Upper lobe of left lung (tissue), 6 donors: ENCODE results near the gene ZNF860. TPM values are rescaled to one million over a fixed set of nuclear protein-coding genes. Genes with fewer than 3 reads are reported as not detected.

ENCODE experiments used
- ATAC-seq, 2 donors: fragments of 200-7000 bp; cut with Tn5 transposase; one replicate each; pipeline ENCODE4 v1.9.1; 2022; ENCODE audit warnings: mild to moderate bottlenecking in 2 of 2, moderate library complexity in 2 of 2; ENCODE audit not compliant: low FRiP score in 2 of 2
- DNase-seq, 2 donors: peaks; one replicate each; pipeline ENCODE4 v3.0.0-alpha.2; 2019 to 2020
- H3K27ac ChIP-seq, 4 donors: fragments of 200-600 bp; sonication (generic); one replicate each; pipeline ENCODE4 v1.5.1; 2016 to 2019
- H3K27me3 ChIP-seq, 4 donors: fragments of 200-600 bp; sonication (generic); one replicate each; pipeline ENCODE4 v1.5.1; 2017 to 2019
- H3K36me3 ChIP-seq, 4 donors: fragments of 200-600 bp; sonication (generic); one replicate each; pipeline ENCODE4 v1.5.1; 2016 to 2019
- H3K4me1 ChIP-seq, 4 donors: fragments of 200-600 bp; sonication (generic); one replicate each; pipeline ENCODE4 v1.5.1; 2018 to 2019
- H3K4me3 ChIP-seq, 4 donors: fragments of 200-600 bp; sonication (generic); one replicate each; pipeline ENCODE4 v1.5.1; 2017 to 2019; ENCODE audit warnings: mild to moderate bottlenecking in 2 of 4, moderate library complexity in 1 of 4
- H3K9me3 ChIP-seq, 4 donors: fragments of 200-600 bp; sonication (generic); one replicate each; pipeline ENCODE4 v1.5.1; 2018 to 2019
- EP300 ChIP-seq, 4 donors: sonication (generic); formaldehyde crosslinking; IDR thresholded peaks; one replicate each; pipeline ENCODE4 v1.5.1; 2017; ENCODE audit warnings: antibody characterized with exemption in 4 of 4, control low read depth in 2 of 4
- POLR2A ChIP-seq, 4 donors: fragments of 450-650 bp; IDR thresholded peaks; one replicate each; pipeline ENCODE4 v1.5.1; 2016 to 2017; ENCODE audit warnings: antibody characterized with exemption in 4 of 4, mild to moderate bottlenecking in 2 of 4
- POLR2AphosphoS5 ChIP-seq, 2 donors: sonication (generic); formaldehyde crosslinking; IDR thresholded peaks; one replicate each; pipeline ENCODE4 v1.5.1; 2017; ENCODE audit warnings: antibody characterized with exemption in 2 of 2
- WGBS, 2 donors: methylation state at CpG; one replicate each; pipeline ENCODE4 v1.1.5; 2017 to 2018; 5-methylcytosine and 5-hydroxymethylcytosine counted together
- total RNA-seq, 6 donors: library from RNA; depleted of rRNA in 4 of 6; stranded (reverse); fragments of >200 nt in 4 of 6; gene quantifications; one replicate each; pipeline versions ENCODE4 v1.1.0 to v1.2.1, GENCODE V29; 2016 to 2021
- TF ChIP-seq, protein P1 (sequence below), 6 experiments: fragments of 450-650 bp in 4 of 6; fragments of 200-600 bp in 2 of 6; sonication (generic) in 2 of 6; IDR thresholded peaks; one replicate each; pipeline ENCODE4 v1.5.1; 2016 to 2019; ENCODE audit warnings: antibody characterized with exemption in 6 of 6
- donor health status: DM: no; HTN: no; CAD: no; lungs with moderate emphysema.
- donor health status: DM: no; HTN: yes; CAD: no; lungs with severe emphysema.

The ZNF860 gene
- total RNA-seq, 6 donors from 2014 or later, result 1.0 to 2.6 (median 1.2) TPM; not detected in 1

DNA sequence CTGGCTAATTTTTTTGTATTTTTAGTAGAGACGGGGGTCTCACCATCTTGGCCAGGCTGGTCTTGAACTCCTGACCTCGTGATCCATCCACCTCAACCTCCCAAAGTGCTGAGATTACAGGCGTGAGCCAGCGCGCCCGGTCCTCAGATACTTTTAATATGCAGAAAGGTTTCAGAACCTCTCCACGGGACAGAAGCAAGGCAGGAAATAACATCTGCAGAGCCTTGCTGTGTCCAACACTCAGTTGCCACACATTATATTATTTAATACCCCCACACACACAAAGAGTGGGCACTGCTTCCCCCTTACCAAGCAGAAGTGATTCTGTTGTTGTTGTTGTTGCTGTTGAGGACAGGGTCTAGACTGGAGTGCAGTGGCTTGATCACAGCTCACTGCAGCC is 28.5 kb upstream of the ZNF860 start:
- Histone ChIP-seq H3K27ac (no peak overlapping the region), H3K4me3 (no peak overlapping the region), H3K9me3 (peaks cover 0 to 8% (median 7%) of the 10 kb centered on the region in 4 donors), H3K36me3 (no peaks in the 10 kb centered on the region), H3K27me3 (no peaks in the 10 kb centered on the region), H3K4me1 (peaks cover 0 to 4% (median 1%) of the 10 kb centered on the region in 4 donors)
- DNase-seq (no peak), ATAC-seq (no peak)
- TF ChIP-seq POLR2AphosphoS5 (IDR thresholded peaks at IDR 0.05) (no peak), EP300 (IDR thresholded peaks at IDR 0.05) (no peak), POLR2A (IDR thresholded peaks at IDR 0.05) (no peak)
- TF ChIP-seq, protein P1, sequence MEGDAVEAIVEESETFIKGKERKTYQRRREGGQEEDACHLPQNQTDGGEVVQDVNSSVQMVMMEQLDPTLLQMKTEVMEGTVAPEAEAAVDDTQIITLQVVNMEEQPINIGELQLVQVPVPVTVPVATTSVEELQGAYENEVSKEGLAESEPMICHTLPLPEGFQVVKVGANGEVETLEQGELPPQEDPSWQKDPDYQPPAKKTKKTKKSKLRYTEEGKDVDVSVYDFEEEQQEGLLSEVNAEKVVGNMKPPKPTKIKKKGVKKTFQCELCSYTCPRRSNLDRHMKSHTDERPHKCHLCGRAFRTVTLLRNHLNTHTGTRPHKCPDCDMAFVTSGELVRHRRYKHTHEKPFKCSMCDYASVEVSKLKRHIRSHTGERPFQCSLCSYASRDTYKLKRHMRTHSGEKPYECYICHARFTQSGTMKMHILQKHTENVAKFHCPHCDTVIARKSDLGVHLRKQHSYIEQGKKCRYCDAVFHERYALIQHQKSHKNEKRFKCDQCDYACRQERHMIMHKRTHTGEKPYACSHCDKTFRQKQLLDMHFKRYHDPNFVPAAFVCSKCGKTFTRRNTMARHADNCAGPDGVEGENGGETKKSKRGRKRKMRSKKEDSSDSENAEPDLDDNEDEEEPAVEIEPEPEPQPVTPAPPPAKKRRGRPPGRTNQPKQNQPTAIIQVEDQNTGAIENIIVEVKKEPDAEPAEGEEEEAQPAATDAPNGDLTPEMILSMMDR (IDR thresholded peaks at IDR 0.05), result no peak
- WGBS, 2 donors, result 83 to 86% methylated on average over 6 to 7 of the region's 7 CpGs

DNA sequence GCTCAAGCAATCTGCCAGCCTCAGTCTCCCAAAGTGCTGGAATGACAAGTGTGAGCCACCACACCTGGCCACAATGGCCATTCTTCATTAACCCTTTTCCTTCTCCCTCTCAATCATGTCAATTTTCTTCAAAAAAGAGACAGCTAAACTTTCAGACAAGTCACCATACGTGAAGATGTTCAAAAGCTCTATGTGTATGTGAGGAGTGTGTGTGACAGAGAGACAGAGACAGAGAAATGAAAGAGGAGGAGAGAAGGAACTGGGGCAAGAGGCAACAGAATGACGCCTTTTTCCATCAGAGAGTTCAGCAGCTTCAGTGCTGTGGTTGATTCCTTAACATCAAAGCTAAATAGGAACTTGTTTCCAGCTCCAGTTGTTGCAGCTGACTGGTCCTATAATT is 27.9 kb upstream of the ZNF860 start:
- Histone ChIP-seq H3K4me3 (no peak overlapping the region), H3K27ac (no peak overlapping the region), H3K4me1 (peaks cover 3 to 9% (median 6%) of the 10 kb centered on the region in 4 donors), H3K27me3 (no peaks in the 10 kb centered on the region), H3K9me3 (peaks cover 0 to 8% (median 7%) of the 10 kb centered on the region in 4 donors), H3K36me3 (no peaks in the 10 kb centered on the region)
- DNase-seq (no peak), ATAC-seq (no peak)
- no peak for TF ChIP-seq POLR2A (IDR thresholded peaks at IDR 0.05)
- TF ChIP-seq POLR2AphosphoS5 (IDR thresholded peaks at IDR 0.05), result no peak
- TF ChIP-seq, protein P1 (IDR thresholded peaks at IDR 0.05), result no peak
- no peak for TF ChIP-seq EP300 (IDR thresholded peaks at IDR 0.05)
- 89 to 91% methylated on average over 2 of the region's 2 CpGs for WGBS, 2 donors

DNA sequence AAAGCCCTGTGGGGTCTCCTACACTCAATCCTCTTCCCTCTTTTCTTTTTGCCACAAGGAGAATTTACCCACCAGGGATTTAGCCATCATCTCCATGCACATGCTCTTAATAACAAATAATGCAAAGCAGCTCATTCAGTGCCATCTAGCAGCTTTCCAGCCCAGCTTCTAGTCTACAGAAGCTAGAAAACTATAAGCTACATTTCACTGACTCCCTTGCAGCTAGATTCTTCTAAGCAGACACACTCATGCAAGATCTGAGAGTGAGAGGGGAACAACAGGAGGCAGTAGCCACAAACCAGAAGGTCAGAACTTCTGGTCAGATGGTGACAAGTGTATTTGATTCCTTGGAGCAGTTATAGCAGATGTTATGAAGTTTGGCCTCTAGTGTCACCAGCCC is 26.0 kb upstream of the ZNF860 start:
- no peaks in the 10 kb centered on the region for H3K27me3 ChIP-seq
- TF ChIP-seq POLR2A (IDR thresholded peaks at IDR 0.05) (no peak), EP300 (IDR thresholded peaks at IDR 0.05) (no peak), POLR2AphosphoS5 (IDR thresholded peaks at IDR 0.05) (no peak)
- TF ChIP-seq, protein P1 (IDR thresholded peaks at IDR 0.05), result no peak
- ATAC-seq (no peak), DNase-seq (no peak)
- peaks cover 20 to 29% (median 23%) of the 10 kb centered on the region in 4 donors for H3K4me1 ChIP-seq
- peaks cover 0 to 8% (median 7%) of the 10 kb centered on the region in 4 donors for H3K9me3 ChIP-seq
- no peaks in the 10 kb centered on the region for H3K36me3 ChIP-seq
- no peak overlapping the region for H3K4me3 ChIP-seq
- H3K27ac ChIP-seq, result no peak overlapping the region

DNA sequence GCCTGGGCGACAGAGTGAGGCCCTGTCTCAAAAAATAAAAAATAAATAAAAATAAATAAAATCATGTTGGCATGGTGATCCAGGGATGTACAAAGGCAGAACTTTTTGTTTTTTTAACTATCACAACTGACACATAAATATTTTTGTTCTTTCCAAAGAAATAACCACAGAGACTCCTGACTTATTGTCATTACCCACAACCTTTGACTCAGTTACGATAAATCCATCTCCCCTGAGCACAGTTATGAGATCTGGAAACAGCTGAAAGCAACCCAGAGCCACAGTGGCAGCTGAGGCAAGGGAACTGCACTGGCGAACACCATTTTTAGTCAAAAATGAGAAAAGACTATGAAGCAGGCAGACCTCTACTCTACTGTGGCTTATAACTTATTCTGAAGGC is 24.4 kb upstream of the ZNF860 start:
- H3K36me3 ChIP-seq, result no peaks in the 10 kb centered on the region
- no peak for TF ChIP-seq POLR2A (IDR thresholded peaks at IDR 0.05)
- TF ChIP-seq, protein P1 (IDR thresholded peaks at IDR 0.05), result no peak
- TF ChIP-seq POLR2AphosphoS5 (IDR thresholded peaks at IDR 0.05), result no peak
- TF ChIP-seq EP300 (IDR thresholded peaks at IDR 0.05), result no peak
- no peak for DNase-seq
- 90 to 91% methylated on average over 3 of the region's 3 CpGs for WGBS, 2 donors
- H3K4me1 ChIP-seq, result peaks cover 23 to 31% (median 27%) of the 10 kb centered on the region in 4 donors
- peaks cover 0 to 8% (median 7%) of the 10 kb centered on the region in 4 donors for H3K9me3 ChIP-seq
- H3K27ac ChIP-seq, result no peak overlapping the region
- ATAC-seq, result peak in 1 of 2 donors; percentile 48
- no peaks in the 10 kb centered on the region for H3K27me3 ChIP-seq
- H3K4me3 ChIP-seq, result no peak overlapping the region

DNA sequence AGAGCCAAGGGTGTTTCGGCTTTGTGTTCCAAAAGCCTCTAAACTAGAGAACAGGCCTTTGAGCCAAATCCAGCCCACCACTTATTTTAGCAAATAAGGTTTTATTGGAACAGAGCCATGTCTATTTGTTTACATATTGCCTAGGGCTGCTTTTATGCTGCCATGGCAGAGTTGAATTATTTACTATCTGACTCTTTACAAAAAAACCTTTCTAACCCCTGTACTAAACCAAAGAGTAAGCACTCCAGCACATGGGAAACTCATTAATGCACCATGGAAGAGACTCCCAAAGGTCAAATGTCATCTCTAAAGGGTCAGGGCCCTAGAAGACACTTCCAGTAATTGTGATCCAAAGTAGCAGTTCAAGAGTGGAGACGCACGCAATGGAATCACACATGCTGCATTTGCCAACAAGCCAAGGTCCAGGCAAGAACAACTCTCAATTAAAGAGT is 22.8 kb upstream of the ZNF860 start:
- Histone ChIP-seq H3K27me3 (no peaks in the 10 kb centered on the region), H3K36me3 (no peaks in the 10 kb centered on the region), H3K27ac (peak overlapping the region in 1 of 4 donors; percentile 55), H3K4me1 (peaks cover 23 to 31% (median 27%) of the 10 kb centered on the region in 4 donors), H3K9me3 (peaks cover 0 to 8% (median 7%) of the 10 kb centered on the region in 4 donors), H3K4me3 (no peak overlapping the region)
- TF ChIP-seq, protein P1 (IDR thresholded peaks at IDR 0.05), result no peak
- TF ChIP-seq POLR2AphosphoS5 (IDR thresholded peaks at IDR 0.05) (no peak), POLR2A (IDR thresholded peaks at IDR 0.05) (no peak), EP300 (IDR thresholded peaks at IDR 0.05) (no peak)
- no peak for DNase-seq
- no peak for ATAC-seq
- 28 to 53% methylated on average over 3 of the region's 3 CpGs for WGBS, 2 donors
